Measurements from ENCODE around the gene SPECC1L. TPM values are rescaled to one million over a fixed set of nuclear protein-coding genes. Genes with fewer than 3 reads are reported as not detected.

Gene SPECC1L
- total and polyA plus RNA-seq, 7 experiments from 2014 or later = 14.6 to 69.0 (median 39.9) TPM

Other genes with a start within 250 kb of the SPECC1L start
- 1 to 10 TPM; 1.0 to 2.3 (median 1.7) TPM for gene SUSD2, start 89.3 kb upstream of the SPECC1L start, total RNA-seq
- under 1 TPM in 1 of 2 donors, not detected in 1; 0.40 TPM for gene SUSD2, start 89.3 kb upstream of the SPECC1L start, polyA plus RNA-seq
- under 1 TPM in 4 of 5 experiments, not detected in 1; 0.14 to 0.77 (median 0.42) TPM for gene GGT5, start 25.7 kb upstream of the SPECC1L start, total RNA-seq
- gene GGT5, start 25.7 kb upstream of the SPECC1L start, polyA plus RNA-seq = not detected
- gene ADORA2A, start 156.8 kb downstream of the SPECC1L start, total RNA-seq = 10 to 100 TPM; 22.5 to 43.7 (median 33.4) TPM
- gene ADORA2A, start 156.8 kb downstream of the SPECC1L start, polyA plus RNA-seq = 100 to 1,000 TPM in 1 of 2 donors, 10 to 100 TPM in 1; 79.5 to 127 TPM
- 1 to 10 TPM in 4 of 5 experiments, under 1 TPM in 1; 0.70 to 3.4 (median 2.1) TPM for gene UPB1, start 224.5 kb downstream of the SPECC1L start, total RNA-seq
- gene UPB1, start 224.5 kb downstream of the SPECC1L start, polyA plus RNA-seq = under 1 TPM; 0.14 to 0.15 TPM

Measured in naive thymus-derived CD4-positive, alpha-beta T cell (primary cell).